ENCODE data around the gene ACVRL1.

The ACVRL1 gene

DNA sequence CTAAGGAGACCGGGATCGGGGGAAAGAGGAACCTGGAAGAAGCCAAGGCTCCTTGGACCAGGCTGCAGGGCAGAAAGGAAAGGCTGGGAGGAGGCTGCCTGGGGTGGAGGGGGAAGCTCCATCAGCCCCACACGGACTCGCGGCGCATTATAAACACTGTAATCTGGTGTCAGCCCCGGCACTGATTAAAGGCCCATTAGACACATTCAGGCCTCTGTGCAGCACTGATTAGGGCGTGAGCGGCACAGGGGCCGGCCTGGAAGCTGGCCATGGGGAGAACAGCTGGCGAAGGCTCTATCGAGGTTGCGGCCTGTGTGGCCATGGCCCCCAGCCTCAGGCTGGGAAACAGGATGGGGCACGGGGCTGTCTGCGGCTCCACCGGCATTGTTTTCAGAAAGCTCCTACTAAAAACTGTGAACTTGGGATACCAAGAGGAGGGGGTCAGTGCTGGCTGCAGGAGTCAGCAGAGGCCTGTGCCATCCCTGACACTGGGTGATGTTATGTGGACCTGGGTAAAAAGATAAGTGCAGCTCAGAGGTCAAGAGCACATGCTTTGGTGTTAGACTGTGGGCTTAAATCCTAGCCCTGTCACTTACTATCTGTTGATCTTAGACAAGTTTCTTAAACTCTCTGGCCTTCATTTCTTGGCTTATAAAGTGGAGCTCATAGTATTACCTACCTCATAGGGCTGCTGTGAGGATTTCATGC, 10.6 kb downstream of the ACVRL1 start:
- DNase-seq, result no peak

DNA sequence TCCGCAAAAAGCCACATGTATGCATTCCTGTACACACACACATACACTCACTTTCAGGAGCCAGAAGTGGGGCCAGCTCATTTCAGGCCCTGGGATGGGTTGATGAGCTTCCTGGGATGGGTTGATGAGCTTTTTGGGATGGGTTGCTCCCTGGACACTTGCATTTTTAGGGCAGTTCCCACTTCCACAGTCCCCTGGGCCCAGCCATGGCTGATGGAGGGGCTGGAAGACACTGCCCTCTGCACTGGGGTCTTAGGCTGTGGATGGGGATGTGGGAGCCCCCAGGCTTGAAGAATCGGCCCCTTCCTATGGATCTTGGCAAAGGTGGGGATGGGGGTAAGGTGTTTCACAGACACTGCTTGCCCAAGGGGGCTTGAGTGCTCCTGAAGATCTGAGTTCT, 12.7 kb downstream of the ACVRL1 start:
- no peak for DNase-seq

DNA sequence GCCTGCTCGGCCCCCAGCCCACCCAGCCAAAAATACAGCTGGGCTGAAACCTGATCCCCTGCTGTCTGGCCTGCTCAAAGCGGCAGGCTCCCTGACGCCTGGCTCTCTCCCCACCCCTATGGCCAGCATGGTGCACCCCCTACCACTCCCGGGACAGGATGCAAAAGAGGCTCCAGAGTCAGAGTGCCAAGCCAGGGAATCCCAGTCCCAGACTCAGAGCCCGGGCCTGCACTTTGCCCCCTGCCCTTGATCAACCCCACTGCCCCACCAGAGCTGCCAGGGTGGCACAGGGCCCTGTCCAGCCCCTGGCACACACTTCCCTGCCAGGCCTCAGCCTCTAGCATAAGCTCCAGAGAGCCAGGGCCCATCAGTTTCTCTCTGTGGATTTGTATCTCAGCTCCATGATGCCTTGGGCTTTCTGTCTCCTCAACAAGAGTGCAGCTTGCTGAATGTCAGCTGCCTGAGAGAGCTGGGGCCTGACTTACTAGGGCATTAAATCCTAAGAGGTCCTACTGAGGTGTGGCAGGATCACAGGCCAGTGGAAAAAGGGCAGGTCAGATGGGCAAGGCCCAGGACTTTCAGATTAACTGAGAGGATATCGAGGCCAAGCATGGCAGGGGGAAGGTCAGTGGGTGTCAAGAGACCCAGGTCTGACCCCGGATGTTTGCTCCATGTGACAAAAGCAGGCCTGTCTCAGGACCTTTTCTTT, 13.9 kb downstream of the ACVRL1 start:
- no peak for DNase-seq

DNA sequence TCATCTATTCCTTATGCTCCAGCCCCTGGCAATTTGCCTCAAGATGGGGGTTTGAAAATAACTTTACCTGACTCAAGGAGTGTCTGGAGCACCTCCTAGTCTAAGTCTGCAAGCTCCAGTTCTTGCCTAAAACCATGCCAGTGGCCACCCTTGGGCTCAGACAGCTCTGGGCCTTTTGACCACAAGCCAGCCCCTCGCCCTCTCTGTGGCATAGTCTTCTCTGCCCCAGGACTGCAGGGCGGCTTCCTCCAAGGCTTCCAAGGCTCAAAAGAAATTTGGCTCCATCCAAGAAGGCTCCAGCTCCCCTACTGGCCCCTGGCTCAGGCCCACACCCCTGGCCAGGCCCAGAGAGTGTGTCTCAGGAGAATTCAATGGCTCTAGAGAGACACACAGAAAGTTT, 14.8 kb downstream of the ACVRL1 start:
- DNase-seq, result no peak

DNA sequence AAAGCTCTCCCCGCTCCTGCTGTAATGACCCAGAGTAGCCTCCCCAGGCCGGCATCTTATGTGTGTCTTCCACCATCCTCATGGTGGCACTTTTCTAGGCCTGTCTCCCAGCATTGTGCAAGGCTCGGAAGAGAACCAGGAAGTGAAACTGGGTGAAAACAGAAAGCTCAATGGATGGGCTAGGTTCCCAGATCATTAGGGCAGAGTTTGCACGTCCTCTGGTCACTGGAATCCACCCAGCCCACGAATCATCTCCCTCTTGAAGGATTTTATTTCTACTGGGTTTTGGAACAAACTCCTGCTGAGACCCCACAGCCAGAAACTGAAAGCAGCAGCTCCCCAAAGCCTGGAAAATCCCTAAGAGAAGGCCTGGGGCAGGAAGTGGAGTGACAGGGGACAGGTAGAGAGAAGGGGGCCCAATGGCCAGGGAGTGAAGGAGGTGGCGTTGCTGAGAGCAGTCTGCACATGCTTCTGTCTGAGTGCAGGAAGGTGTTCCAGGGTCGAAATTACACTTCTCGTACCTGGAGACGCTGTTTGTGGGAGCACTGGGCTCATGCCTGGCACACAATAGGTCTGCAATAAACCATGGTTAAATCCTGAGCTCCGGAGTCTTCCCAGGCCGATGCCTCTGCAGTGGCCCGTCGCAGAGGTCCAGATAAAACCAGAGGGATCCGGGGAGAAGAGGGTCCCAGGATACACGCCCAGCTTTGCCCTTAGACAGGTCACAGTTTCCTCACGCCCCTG, 15.6 kb downstream of the ACVRL1 start:
- DNase-seq, result no peak

DNA sequence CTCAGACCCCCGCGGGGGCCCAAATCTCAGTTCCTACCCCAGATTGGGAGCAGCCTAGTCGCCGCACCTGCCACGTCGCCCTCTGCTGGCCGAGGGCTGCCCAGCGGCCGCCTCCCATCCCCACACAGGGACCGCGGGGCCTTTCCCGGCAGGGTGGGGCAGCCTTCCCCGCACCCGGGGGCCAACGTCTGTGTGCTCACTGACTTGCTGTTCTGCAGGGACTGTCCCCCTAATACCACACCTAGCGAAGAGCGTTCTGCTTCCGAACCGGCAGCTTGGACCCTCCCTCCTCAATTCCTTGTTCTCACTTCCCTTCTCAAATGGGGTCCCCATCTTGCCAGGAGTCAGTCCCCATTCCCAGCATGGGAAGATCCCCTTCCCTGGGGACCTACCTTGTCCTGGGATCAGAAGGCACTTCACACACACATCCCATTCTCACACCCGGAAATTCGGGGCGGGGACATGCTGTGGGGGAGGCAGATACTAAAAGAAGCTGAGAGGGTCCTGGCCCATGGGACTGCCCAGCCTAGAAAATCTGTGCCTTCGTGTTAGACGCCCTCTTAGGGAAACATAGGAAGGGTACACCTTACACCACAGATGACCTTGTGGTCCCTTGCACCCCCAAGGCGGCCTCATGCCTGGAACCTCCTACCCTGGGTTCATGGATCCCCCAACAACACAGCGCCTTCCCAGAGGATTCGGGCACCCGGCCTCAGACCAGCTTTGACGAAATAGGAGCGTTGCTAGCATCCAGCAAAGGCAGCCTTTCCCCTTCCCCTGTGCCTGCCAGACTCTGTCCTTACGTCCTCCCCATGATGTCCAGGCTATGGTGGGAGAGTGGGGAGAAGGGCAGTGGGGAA, 16.4 kb downstream of the ACVRL1 start:
- DNase-seq, result no peak

DNA sequence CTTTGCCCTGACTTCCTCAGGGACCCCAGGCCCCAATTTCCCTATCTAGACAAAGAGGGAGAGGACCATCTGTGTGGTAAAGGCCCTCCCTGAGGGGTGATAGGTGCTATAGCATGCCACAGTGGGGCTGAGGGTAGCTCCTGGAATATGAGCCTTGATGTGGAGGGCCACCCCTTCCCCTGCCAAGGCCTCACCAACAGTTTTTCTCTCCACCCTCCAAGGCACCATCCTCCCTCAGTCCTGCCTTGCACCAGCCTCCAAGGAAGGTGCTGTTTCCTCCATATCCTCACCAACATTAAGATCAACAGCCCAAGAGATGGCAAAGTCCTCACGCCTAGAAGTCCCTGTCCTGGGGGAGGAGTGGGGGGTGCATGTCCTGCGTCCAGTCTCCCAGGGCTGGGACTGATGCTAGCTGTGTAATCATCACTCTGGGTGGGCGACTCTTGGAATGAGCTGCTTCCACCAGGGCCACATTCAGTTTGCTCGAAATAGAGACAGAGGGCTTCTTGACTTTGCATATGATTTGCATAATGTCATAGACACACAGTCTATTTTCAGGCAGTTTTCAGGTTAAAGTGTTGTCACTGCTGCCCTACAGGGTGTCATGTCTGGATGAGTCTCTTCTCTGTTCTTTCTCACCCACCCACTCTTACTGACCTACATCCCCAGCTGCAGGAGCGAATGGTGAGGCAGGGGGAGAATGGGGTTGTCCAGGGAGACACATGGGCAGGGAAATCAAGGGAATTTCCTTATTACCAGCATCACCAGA, 17.4 kb downstream of the ACVRL1 start:
- DNase-seq, result no peak

DNA sequence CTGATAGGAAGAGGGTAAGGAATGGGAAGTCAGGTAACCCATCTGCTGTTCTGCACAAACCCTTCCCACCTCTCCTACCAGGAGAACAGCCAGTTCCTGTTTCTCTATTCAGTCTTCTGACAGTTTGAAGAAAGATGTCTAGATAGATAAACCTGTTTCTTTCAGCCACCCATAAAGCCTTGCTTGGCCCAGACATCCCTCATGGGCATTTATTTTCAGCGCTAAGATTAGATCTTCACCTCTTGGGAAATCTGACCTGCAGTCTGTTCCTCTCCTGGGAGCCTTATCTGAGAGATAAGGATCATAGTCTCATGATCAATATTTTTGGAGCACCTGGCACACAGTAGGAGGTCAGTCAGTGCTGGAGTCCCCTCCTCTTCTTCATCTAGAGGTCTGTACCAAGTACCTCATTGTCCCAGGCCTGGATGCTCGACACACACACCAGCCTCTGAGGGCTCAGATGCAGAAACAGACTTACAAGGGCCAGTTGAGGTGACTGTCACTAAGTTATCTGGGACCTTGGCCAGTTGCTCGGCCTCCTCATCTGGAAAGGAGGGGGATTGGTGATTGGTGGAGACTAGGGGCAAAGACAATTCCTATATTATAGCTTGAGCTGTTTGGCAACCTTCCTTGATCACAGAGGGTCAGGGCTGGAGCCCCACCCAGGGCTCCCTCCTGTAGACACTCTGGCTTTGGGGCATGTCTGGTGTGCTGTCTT, 18.2 kb downstream of the ACVRL1 start:
- DNase-seq, result no peak

DNA sequence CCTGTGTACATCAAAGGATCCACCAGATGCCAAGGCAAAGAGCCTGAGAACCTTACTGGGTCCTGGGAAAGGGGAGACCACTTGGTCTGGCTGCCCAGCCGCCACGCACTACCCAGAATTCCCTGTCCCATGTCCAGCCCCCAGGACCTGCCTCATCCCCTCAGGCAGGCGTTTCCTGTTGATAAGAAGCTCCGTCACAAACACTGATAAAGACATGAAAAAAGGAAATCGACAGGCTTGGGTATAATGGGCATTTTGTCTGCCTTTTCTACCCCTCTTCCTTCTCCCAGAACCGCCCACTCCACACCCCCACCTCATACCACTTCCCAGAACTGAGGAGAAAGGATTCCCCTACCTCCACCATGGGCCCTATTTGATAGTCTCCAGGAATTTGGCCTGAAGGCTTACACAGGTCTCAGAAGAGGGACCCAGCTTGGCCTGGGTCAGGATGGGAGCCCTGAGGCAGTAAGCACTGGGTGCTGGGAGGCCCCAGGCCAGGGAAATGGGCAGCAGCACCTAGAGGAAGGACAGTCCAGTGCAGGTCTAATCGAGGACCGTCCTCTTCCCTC, 18.8 kb downstream of the ACVRL1 start:
- DNase-seq, result no peak

DNA sequence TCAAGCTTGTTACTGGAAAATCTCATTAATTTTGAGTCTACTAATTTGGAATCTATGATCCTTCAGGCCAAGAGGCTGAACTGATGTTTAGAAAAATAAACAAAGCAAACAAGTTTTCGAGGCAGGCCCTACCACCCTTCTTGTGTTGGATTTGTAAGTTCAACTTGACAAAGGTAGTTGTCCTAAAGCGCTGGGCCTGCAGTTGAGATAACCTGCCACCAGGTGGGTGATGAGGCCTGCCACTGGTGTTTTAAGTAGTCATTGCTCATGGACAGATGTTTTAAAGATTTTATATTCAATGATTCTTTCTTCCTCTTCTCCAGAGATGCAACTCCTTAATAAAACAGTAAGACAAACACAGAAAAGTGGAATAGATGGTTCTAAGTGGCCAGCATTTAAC, 19.4 kb downstream of the ACVRL1 start:
- DNase-seq, result no peak

DNA sequence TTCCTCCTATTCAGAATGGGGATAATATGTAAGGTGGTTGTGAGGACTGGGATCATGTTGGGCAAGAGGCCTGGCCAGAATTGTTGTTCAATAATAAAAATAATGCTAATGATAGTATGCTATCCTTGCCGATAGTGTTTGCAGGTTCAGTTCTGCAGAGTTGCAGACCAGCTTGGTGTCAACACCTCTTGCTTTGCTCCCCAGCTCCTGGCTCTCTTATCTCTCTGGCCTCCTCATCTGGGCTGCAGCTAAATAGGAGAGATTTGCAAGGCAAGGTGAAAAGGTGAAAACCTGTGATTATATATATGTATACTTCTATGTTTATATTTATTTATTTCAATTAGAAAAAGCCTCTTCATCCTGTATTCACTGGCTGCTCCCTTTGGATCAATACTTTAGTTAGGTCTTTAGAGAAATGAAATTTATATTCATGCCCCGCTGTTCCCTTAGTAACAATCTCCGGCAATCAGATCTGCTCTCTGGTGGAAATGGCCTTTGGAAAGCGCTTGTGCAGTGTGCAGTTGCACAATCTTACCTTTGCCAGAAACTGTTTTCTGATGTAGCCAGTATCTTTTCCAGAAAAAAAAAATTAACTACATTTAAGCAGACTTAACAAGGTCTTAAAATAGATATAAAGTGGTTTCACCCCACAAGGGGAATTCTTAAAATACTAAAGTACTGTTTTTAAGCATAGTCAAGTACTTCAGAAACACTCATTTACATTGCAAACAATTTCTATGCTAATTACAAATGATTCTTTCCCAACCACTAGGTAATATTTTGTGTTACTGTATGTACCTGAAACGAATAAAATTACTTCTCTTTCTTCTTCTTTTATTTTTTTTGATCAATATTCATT, 25.1 kb downstream of the ACVRL1 start:
- DNase-seq, result no peak

DNA sequence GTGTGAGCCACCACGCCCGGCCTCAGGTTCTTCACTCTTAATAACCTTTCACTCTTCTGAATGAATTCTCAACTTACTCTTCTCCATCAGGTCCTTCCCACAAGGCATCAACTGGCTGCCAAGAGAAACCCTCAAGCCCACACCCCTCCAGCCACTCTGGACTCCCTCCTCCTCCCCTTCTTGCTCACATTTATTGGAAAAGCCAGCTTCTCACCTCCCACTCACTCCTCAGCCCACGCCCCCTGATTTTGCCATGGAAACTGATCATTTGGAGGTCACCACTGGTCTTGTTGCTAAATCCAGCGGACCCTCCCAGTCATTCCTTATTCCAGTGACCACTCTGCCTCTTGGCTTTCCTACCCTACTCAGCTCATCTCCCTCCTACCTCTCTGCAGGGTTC, 26.8 kb downstream of the ACVRL1 start:
- DNase-seq, result no peak

DNA sequence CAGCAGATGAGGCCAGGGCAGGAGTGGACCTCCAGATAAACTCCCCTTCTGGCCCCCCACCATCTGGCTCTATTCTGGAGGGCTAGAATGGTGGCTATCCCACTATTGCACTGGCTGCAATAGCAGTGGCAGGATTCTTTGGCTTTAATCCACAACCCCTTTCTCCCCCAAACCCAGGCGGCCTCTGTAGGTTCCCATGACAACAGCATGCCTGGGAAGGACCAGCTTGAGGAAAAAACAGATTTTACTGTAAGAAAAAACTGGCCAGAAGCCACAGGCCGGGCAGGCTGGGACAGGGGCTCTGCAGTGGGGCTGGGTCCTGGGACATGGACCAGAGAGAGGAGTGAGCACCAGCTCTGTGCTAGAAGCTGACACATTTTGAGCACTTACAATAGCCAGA, 30.6 kb downstream of the ACVRL1 start:
- DNase-seq, result no peak

DNA sequence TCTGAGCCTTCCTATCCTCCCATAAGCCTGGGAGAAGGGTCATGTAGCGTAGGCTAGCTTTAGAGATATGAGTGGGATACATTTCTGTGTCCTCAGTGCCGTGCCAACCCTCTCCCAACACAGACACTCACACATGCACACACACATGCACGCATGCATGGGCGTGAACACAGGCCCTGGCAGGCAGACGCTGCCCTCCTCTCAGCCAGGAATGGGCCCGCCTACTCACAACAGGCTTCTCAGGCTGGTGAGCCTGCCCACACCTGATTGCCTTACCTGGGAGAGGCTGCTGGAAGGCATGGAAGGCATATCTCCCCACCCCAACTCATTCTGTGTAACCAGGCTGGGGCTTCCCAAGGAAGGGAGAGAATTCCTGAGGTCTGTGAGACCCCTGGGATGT, 31.4 kb downstream of the ACVRL1 start:
- DNase-seq, result no peak

DNA sequence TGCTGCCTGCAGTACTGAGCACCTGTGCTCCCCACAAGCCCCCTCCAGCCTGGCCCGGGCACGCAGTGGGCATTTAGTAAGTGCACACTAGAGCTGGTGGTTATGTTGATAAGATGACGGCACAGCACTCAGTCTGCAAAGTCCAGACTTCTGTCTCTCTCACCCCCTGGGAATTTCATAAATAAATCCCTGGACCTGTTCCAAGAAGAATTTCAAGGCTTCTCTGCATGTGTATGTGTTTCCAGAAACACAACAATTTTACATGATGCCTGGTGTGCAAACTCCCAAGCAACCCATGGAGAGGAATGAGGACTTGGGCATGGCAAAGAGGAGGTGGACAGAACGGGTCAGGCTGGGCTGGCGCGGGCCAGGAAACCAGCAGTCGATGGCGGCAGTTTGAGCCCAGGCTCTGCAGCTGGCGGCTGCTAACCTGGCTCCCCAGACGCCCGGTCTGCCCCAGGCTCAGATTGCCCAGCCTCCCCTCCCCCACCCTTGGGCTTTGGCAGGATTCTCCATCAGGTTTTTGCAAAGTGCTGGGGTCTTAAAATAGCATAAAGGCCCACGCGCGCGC, 33.8 kb downstream of the ACVRL1 start:
- no peak for DNase-seq

DNA sequence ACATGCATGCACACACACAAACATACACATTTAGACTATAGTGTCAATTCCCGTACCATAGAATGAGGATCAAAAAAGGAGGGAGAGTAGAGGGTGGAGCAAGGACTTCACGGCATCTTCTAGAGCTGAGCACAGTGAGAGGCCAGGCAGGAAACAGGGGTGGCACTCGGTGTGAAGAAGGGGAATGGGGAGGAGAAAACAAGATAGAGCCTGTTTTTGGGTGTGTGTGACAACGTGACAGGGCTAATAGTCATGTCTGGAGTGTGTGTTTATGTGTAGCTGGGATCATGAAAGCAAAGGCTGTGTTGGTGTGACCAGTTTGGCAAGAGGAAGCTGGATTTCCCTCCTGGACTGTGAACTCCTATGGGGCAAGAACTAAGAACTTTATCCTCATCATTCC, 34.3 kb downstream of the ACVRL1 start:
- no peak for DNase-seq

DNA sequence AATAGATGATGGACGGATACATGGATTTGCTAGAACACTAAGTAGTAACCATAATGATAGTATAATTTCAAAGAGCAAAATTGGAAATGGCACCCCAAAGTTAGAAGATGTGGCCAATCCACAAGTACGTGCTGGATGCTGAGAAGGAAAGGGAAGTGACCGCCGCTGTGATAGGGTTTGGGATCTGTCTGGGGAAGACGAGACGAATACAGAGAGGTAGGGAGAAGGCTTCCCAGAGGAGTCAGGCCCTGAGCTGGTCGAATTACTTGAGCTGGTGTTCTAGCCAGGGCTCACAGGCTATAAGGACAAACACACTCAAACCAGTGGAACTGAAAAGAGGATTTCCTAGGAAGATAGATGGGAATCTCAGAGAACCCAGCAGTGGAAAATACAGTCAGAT, 34.8 kb downstream of the ACVRL1 start:
- DNase-seq, result no peak

DNA sequence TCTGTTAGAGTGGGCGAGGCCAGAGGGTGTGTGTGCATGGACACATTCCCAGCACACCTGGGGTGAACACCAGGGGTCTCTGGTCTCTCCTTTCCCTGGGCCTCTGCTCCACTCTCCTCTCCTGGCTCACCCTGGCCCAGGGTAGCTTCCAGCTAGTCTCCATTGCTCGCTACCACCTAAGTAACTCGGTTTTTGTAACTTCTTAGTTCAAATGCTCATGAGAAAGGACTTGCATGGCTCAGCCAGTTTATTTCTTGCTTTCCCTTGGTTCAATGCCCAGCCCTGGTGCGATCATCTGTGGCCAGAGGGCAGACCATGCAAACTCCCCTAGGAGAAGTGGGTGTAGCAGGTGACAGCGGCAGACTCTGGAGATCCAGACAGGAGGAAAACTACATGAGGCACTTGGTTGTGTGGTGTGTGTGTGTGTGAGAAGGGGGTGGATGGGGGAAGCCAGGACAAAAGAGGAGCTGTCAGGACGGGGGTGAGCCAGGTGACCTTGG, 35.2 kb downstream of the ACVRL1 start:
- DNase-seq, result no peak

DNA sequence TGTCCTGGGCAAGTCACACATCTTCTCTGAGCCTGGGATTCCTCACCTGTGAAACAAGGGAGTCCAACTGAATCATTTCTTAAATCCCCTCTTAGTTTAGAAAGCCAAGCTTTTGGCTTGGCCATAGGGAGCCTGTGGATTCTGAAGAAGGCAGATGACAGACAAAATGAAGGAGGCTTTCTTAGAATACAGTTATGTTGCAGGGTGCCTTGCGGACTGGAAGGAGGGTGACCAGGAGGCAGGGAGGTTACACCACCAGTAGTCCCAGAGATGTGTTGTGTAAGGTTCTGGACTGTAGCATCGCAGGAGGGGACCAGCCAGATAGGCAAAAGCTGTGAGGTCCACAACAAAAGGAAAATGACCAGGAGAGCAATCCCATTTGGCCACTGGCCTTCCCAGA, 36.0 kb downstream of the ACVRL1 start:
- DNase-seq, result no peak
